Parathyroid adenoma (tissue), 2 donors: Measurements from ENCODE around the gene DUSP9.

ENCODE experiments used
- H2AFZ ChIP-seq: fragments of 300-600 bp; sonication (generic); one replicate; pipeline ENCODE4 v1.7.0; 2017; ENCODE audit warnings: antibody characterized with exemption, mild to moderate bottlenecking
- H3K27ac ChIP-seq: fragments of 300-600 bp; sonication (generic); one replicate; pipeline ENCODE4 v1.7.0; 2017
- H3K27me3 ChIP-seq: fragments of 300-600 bp; sonication (generic); one replicate; pipeline ENCODE4 v1.7.0; 2017; ENCODE audit warnings: low read length; ENCODE audit not compliant: control insufficient read depth, insufficient read depth
- H3K36me3 ChIP-seq: fragments of 300-600 bp; sonication (generic); one replicate; pipeline ENCODE4 v1.7.0; 2017; ENCODE audit warnings: low read length; ENCODE audit not compliant: control insufficient read depth, insufficient read depth
- H3K4me1 ChIP-seq: fragments of 300-600 bp; sonication (generic); one replicate; pipeline ENCODE4 v1.7.0; 2017; ENCODE audit warnings: control low read depth
- H3K4me2 ChIP-seq: fragments of 300-600 bp; sonication (generic); one replicate; pipeline ENCODE4 v1.7.0; 2017; ENCODE audit warnings: low read length
- H3K4me3 ChIP-seq: fragments of 300-600 bp; sonication (generic); one replicate; pipeline ENCODE4 v1.7.0; 2017; ENCODE audit warnings: low read depth, low read length
- H3K79me2 ChIP-seq: fragments of 300-600 bp; sonication (generic); one replicate; pipeline ENCODE4 v1.7.0; 2017; ENCODE audit warnings: control low read depth
- H3K9ac ChIP-seq: fragments of 300-600 bp; sonication (generic); one replicate; pipeline ENCODE4 v1.7.0; 2017; ENCODE audit warnings: mild to moderate bottlenecking
- H3K9me3 ChIP-seq: fragments of 300-600 bp; sonication (generic); one replicate; pipeline ENCODE4 v1.7.0; 2017; ENCODE audit warnings: low read length; ENCODE audit not compliant: control insufficient read depth
- TF ChIP-seq, protein P1 (sequence below): fragments of 300-600 bp; sonication (generic); IDR thresholded peaks from one replicate; pipeline ENCODE4 v1.7.0; 2017; ENCODE audit warnings: antibody characterized with exemption, mild to moderate bottlenecking
- donor health status: primary hyperparathyroidism.

DUSP9 gene

GRCh38 chrX:153638436-153639176, 8.4 kb upstream of the DUSP9 start:
- H3K4me1 ChIP-seq = no peaks in the 10 kb centered on the region
- no peaks in the 10 kb centered on the region for H3K27me3 ChIP-seq
- H3K4me3 ChIP-seq = no peak overlapping the region
- H3K9me3 ChIP-seq = no peaks in the 10 kb centered on the region
- H3K4me2 ChIP-seq = no peak overlapping the region
- H3K79me2 ChIP-seq = no peaks in the 10 kb centered on the region
- TF ChIP-seq, protein P1, sequence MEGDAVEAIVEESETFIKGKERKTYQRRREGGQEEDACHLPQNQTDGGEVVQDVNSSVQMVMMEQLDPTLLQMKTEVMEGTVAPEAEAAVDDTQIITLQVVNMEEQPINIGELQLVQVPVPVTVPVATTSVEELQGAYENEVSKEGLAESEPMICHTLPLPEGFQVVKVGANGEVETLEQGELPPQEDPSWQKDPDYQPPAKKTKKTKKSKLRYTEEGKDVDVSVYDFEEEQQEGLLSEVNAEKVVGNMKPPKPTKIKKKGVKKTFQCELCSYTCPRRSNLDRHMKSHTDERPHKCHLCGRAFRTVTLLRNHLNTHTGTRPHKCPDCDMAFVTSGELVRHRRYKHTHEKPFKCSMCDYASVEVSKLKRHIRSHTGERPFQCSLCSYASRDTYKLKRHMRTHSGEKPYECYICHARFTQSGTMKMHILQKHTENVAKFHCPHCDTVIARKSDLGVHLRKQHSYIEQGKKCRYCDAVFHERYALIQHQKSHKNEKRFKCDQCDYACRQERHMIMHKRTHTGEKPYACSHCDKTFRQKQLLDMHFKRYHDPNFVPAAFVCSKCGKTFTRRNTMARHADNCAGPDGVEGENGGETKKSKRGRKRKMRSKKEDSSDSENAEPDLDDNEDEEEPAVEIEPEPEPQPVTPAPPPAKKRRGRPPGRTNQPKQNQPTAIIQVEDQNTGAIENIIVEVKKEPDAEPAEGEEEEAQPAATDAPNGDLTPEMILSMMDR = no peak
- no peak overlapping the region for H2AFZ ChIP-seq
- H3K27ac ChIP-seq = no peak overlapping the region
- no peak overlapping the region for H3K9ac ChIP-seq
- no peaks in the 10 kb centered on the region for H3K36me3 ChIP-seq

DNA sequence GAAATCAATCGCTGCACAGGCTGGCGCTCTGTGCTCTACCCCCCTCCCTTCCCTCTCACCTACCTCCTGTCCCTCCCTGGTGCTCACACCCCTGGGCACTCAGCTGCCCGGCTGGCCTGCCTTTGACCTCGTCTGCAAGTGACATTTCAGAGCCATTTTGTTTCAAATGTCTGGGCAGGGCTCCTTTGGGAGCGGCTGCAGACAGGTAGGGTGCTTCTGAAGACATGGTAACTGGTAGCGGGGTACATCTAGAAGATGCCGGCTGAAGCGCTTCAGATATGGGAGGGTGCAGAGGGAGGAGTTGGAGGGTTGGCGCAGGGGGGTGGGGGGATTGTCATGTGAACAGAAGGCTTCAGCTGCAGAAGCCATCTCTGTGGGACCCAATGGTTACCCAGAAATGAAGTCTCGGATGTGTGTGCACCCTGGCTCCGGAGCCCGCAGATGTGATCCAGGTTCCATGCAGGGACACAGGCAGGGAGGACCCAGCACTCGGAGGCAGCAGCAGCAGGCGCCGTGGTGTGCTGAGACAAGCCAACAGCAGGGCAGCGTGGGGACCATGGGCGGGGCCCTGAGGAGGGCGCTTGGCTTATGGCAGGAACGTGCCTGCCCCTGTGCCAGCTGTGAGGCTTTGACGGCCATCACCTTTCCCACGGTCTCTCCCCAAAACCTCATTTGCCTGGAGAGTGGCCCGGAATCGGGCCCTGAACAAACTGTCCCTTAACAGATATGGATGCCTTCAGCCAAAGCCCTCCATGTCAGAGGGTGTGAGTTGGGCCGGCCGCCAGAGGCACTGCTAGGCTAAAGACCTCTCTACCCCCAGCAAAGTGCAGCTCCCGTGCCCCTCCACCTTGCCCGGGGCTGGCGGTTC, 7.6 kb upstream of the DUSP9 start:
- TF ChIP-seq, protein P1 = no peak
- no peak overlapping the region for H3K27ac ChIP-seq
- H3K4me1 ChIP-seq = no peaks in the 10 kb centered on the region
- H3K27me3 ChIP-seq = no peaks in the 10 kb centered on the region
- no peaks in the 10 kb centered on the region for H3K36me3 ChIP-seq
- H3K9ac ChIP-seq = no peak overlapping the region
- H3K79me2 ChIP-seq = no peaks in the 10 kb centered on the region
- no peak overlapping the region for H2AFZ ChIP-seq
- no peak overlapping the region for H3K4me3 ChIP-seq
- H3K4me2 ChIP-seq = no peak overlapping the region
- H3K9me3 ChIP-seq = no peaks in the 10 kb centered on the region

GRCh38 chrX:153640045-153640686, 6.8 kb upstream of the DUSP9 start:
- H3K36me3 ChIP-seq = no peaks in the 10 kb centered on the region
- TF ChIP-seq, protein P1 = no peak
- no peaks in the 10 kb centered on the region for H3K27me3 ChIP-seq

GRCh38 chrX:153640736-153641575, 6.0 kb upstream of the DUSP9 start:
- Histone ChIP-seq H3K36me3 (no peaks in the 10 kb centered on the region), H3K9ac (no peak overlapping the region), H3K27me3 (no peaks in the 10 kb centered on the region), H3K79me2 (no peaks in the 10 kb centered on the region), H3K4me1 (no peaks in the 10 kb centered on the region), H3K4me3 (no peak overlapping the region), H3K9me3 (no peaks in the 10 kb centered on the region), H3K4me2 (no peak overlapping the region), H3K27ac (no peak overlapping the region), H2AFZ (no peak overlapping the region)
- TF ChIP-seq, protein P1 = no peak

More at GRCh38 chrX:153640045-153640686, 6.8 kb upstream of the DUSP9 start:
- Histone ChIP-seq H3K4me1 (no peaks in the 10 kb centered on the region), H3K27ac (no peak overlapping the region), H3K79me2 (no peaks in the 10 kb centered on the region), H2AFZ (no peak overlapping the region), H3K4me2 (no peak overlapping the region), H3K4me3 (no peak overlapping the region), H3K9me3 (no peaks in the 10 kb centered on the region), H3K9ac (no peak overlapping the region)
